IMR-90 (cell line): ENCODE measurements around the gene PI3. TPM values are rescaled to one million over a fixed set of nuclear protein-coding genes. Genes with fewer than 3 reads are reported as not detected.

Experiments
- ATAC-seq: fragments of 200-7000 bp; cut with Tn5 transposase; 2 replicates; pipeline ENCODE4 v1.9.1; 2020; ENCODE audit warnings: low read depth, mild to moderate bottlenecking, moderate library complexity
- BruUV-seq: library from RNA; stranded (reverse); fragments of 400-500 nt; replicated peaks from 2 replicates; lab custom pipeline; 2021; lab: Mats Ljungman, UMichigan
- CTCF ChIA-PET: fragments of 300-600 bp; formaldehyde crosslinking; extraction: SDS; loops from one replicate; lab custom pipeline; 2021; ENCODE audit warnings: antibody characterized with exemption; lab: Yijun Ruan, JAX
- POLR2A ChIA-PET: fragments of 300-600 bp; sonication (Branson Sonifier 250); formaldehyde crosslinking; loops from one replicate; lab custom pipeline; 2022; ENCODE audit warnings: antibody characterized with exemption; ENCODE audit not compliant: unreplicated experiment; lab: Charles Lee
- DNase-seq: peaks from one replicate; pipeline ENCODE4 v3.0.0; 2013
- H2AFZ ChIP-seq: replicated peaks from 2 replicates; pipeline ENCODE3; 2013; ENCODE audit warnings: low read length, mild to moderate bottlenecking; ENCODE audit not compliant: poor library complexity
- H2AK5ac ChIP-seq: 2 replicates; pipeline ENCODE4 v1.6.1; 2013; ENCODE audit warnings: low read depth, low read length, inconsistent platforms
- H2AK9ac ChIP-seq: replicated peaks from 2 replicates; pipeline ENCODE3; 2013; ENCODE audit warnings: mild to moderate bottlenecking, low read depth, low read length, moderate library complexity; ENCODE audit not compliant: poor library complexity
- H2BK120ac ChIP-seq: 2 replicates; pipeline ENCODE4 v1.6.1; 2013; ENCODE audit warnings: low read depth, low read length, inconsistent platforms
- H2BK15ac ChIP-seq: 3 replicates; pipeline ENCODE4 v1.6.1; 2013; ENCODE audit warnings: low read depth, low read length, inconsistent platforms
- H2BK20ac ChIP-seq: 2 replicates; pipeline ENCODE4 v1.6.1; 2013; ENCODE audit warnings: low read depth, mild to moderate bottlenecking, inconsistent platforms, low read length, moderate library complexity
- H2BK5ac ChIP-seq: 2 replicates; pipeline ENCODE4 v1.6.1; 2013; ENCODE audit warnings: mild to moderate bottlenecking, low read depth, low read length, inconsistent platforms; ENCODE audit not compliant: poor library complexity, severe bottlenecking
- H3K14ac ChIP-seq: replicated peaks from 2 replicates; pipeline ENCODE4 v1.6.1; 2013; ENCODE audit warnings: low read depth, low read length, inconsistent platforms
- H3K18ac ChIP-seq: 2 replicates; pipeline ENCODE4 v1.6.1; 2013; ENCODE audit warnings: low read depth, low read length, control low read depth
- H3K23ac ChIP-seq: 2 replicates; pipeline ENCODE4 v1.6.1; 2013; ENCODE audit warnings: low read depth, low read length, inconsistent platforms
- H3K27ac ChIP-seq: 2 replicates; pipeline ENCODE4 v1.5.1; 2013; ENCODE audit warnings: mild to moderate bottlenecking, control low read depth, low read length; ENCODE audit not compliant: insufficient read depth
- H3K27me3 ChIP-seq: 2 replicates; pipeline ENCODE4 v1.6.1; 2013; ENCODE audit warnings: low read length; ENCODE audit not compliant: control insufficient read depth, insufficient read depth
- H3K36me3 ChIP-seq: 2 replicates; pipeline ENCODE4 v1.6.1; 2013; ENCODE audit warnings: low read length, mixed read lengths; ENCODE audit not compliant: control insufficient read depth, insufficient read depth
- H3K4ac ChIP-seq: 2 replicates; pipeline ENCODE4 v1.6.1; 2013; ENCODE audit warnings: low read depth, low read length, inconsistent platforms
- H3K4me1 ChIP-seq: 2 replicates; pipeline ENCODE4 v1.6.1; 2013; ENCODE audit warnings: low read length, mixed read lengths; ENCODE audit not compliant: control insufficient read depth, insufficient read depth
- H3K4me2 ChIP-seq: 2 replicates; pipeline ENCODE4 v1.6.1; 2013; ENCODE audit warnings: low read depth, mild to moderate bottlenecking, control low read depth, low read length, moderate library complexity
- H3K4me3 ChIP-seq: 2 replicates; pipeline ENCODE4 v1.5.1; 2013; ENCODE audit warnings: low read depth, mild to moderate bottlenecking, control low read depth, low read length, moderate library complexity; ENCODE audit not compliant: insufficient read depth
- H3K56ac ChIP-seq: 2 replicates; pipeline ENCODE4 v1.6.1; 2013; ENCODE audit warnings: low read length, inconsistent platforms; ENCODE audit not compliant: insufficient read depth; ENCODE audit errors: extremely low read depth
- H3K79me1 ChIP-seq, 2 experiments: 2 replicates each; pipeline ENCODE4 v1.6.1; 2013; ENCODE audit warnings: low read length in 2 of 2, inconsistent platforms in 1 of 2, low read depth in 1 of 2
- H3K9ac ChIP-seq: 2 replicates; pipeline ENCODE4 v1.6.1; 2013; ENCODE audit warnings: low read depth, low read length, control low read depth
- H3K9me1 ChIP-seq: 2 replicates; pipeline ENCODE4 v1.6.1; 2013; ENCODE audit warnings: low read length, inconsistent platforms; ENCODE audit not compliant: insufficient read depth
- H3K9me3 ChIP-seq: 2 replicates; pipeline ENCODE4 v1.6.1; 2013; ENCODE audit warnings: low read length; ENCODE audit not compliant: control insufficient read depth, insufficient read depth
- H4K20me1 ChIP-seq: 2 replicates; pipeline ENCODE4 v1.6.1; 2013; ENCODE audit warnings: low read length, inconsistent platforms; ENCODE audit not compliant: insufficient read depth
- H4K5ac ChIP-seq: 2 replicates; pipeline ENCODE4 v1.6.1; 2013; ENCODE audit warnings: mild to moderate bottlenecking, low read depth, low read length, control low read depth
- H4K8ac ChIP-seq, 2 experiments: 2 replicates each; pipeline ENCODE4 v1.6.1; 2013; ENCODE audit warnings: low read depth in 2 of 2, low read length in 2 of 2, control low read depth in 1 of 2, inconsistent platforms in 1 of 2
- H4K91ac ChIP-seq: 2 replicates; pipeline ENCODE4 v1.6.1; 2013; ENCODE audit warnings: low read depth, low read length, inconsistent platforms; ENCODE audit not compliant: insufficient read depth
- BHLHE40 ChIP-seq: fragments of 150-350 bp; IDR thresholded peaks from 2 replicates; pipeline ENCODE4 v1.6.1; 2016; ENCODE audit warnings: mild to moderate bottlenecking, low read depth, low read length
- CHD1 ChIP-seq: IDR thresholded peaks from 2 replicates; pipeline ENCODE4 v1.6.1; 2012; ENCODE audit warnings: low read depth, low read length, improper control_type of control experiment
- CTCF ChIP-seq: conservative IDR thresholded peaks from 2 replicates; pipeline ENCODE4 v1.5.1; 2012; ENCODE audit warnings: mild to moderate bottlenecking, low read depth, low read length, improper control_type of control experiment
- ELK1 ChIP-seq: fragments of 150-350 bp; IDR thresholded peaks from 2 replicates; pipeline ENCODE4 v1.6.1; 2016; ENCODE audit warnings: low read depth, mild to moderate bottlenecking, low read length, moderate library complexity, borderline replicate concordance
- FOS ChIP-seq: fragments of 150-350 bp; IDR thresholded peaks from 2 replicates; pipeline ENCODE4 v1.6.1; 2016; ENCODE audit warnings: low read depth, low read length
- MXI1 ChIP-seq: IDR thresholded peaks from 2 replicates; pipeline ENCODE4 v1.6.1; 2012; ENCODE audit warnings: low read depth, mild to moderate bottlenecking, low read length, moderate library complexity, borderline replicate concordance
- RAD21 ChIP-seq: IDR thresholded peaks from 2 replicates; pipeline ENCODE4 v1.6.1; 2012; ENCODE audit warnings: low read length, improper control_type of control experiment
- RCOR1 ChIP-seq: IDR thresholded peaks from 2 replicates; pipeline ENCODE4 v1.6.1; 2012; ENCODE audit warnings: mild to moderate bottlenecking, low read length, improper control_type of control experiment; ENCODE audit not compliant: insufficient replicate concordance
- RFX5 ChIP-seq: IDR thresholded peaks from 2 replicates; pipeline ENCODE4 v1.8.0; 2012; ENCODE audit warnings: low read depth, mild to moderate bottlenecking, low read length, moderate library complexity
- SMC3 ChIP-seq: fragments of 150-350 bp; IDR thresholded peaks from 2 replicates; pipeline ENCODE4 v1.6.1; 2016; ENCODE audit warnings: low read depth, mild to moderate bottlenecking, antibody characterized with exemption, low read length, moderate library complexity
- USF2 ChIP-seq: fragments of 150-350 bp; IDR thresholded peaks from 2 replicates; pipeline ENCODE4 v1.6.1; 2017; ENCODE audit warnings: mild to moderate bottlenecking, antibody characterized with exemption, low read length, low read depth
- WGBS, 2 experiments: methylation state at CpG; one replicate each; pipeline versions ENCODE4 v1.1.5 to v1.1.7; 2013; ENCODE audit warnings: missing lambda C conversion rate in 2 of 2; ENCODE audit not compliant: insufficient read length in 1 of 2; ENCODE audit errors: extremely low coverage in 2 of 2; 5-methylcytosine and 5-hydroxymethylcytosine counted together
- dilution Hi-C: fragments of 300-500 bp; cut with HindIII; formaldehyde crosslinking; loops from one replicate; pipeline ENCODE4 v1.14.3; 2018; ENCODE audit warnings: low sequenced_read_pairs; ENCODE audit not compliant: unreplicated experiment
- in situ Hi-C: fragments of 300-500 bp; cut with MboI; formaldehyde crosslinking; loops from 3 replicates; pipeline ENCODE4 v1.14.3; 2019; ENCODE audit warnings: low sequenced_read_pairs, inconsistent platforms, mixed read lengths
- intact Hi-C: fragments of 100-400 bp; cut with micrococcal nuclease; formaldehyde crosslinking; loops from 2 replicates; pipeline ENCODE4 v1.10.0; 2022
- polyA plus RNA-seq, 3 experiments: library from polyadenylated mRNA; depleted of rRNA; stranded (reverse); fragments of >200 nt; gene quantifications; 2 replicates each; pipeline ENCODE4 v1.2.3, GENCODE V29; 2012; ENCODE audit warnings: low replicate concordance in 1 of 3
- total RNA-seq: library from RNA; depleted of rRNA; stranded (reverse); fragments of >200 nt; gene quantifications from 2 replicates; pipeline ENCODE4 v1.2.3, GENCODE V29; 2012

The PI3 gene
- total and polyA plus RNA-seq, 2 of the 4 experiments (the other 2 are of a cell fraction) = not detected

GRCh38 chr20:45209924-45210323, 35.2 kb downstream of the PI3 start:
- no peak overlapping the region for H3K27ac ChIP-seq
- no peaks in the 10 kb centered on the region for H3K79me1 ChIP-seq
- no peak overlapping the region for H4K8ac ChIP-seq
- in situ Hi-C loops (no loop called here), intact Hi-C loops (no loop called here), dilution Hi-C loops (no loop called here)
- no peak overlapping the region for H4K5ac ChIP-seq
- no peak overlapping the region for H2AK5ac ChIP-seq
- H2AK9ac ChIP-seq = no peak overlapping the region
- H3K4me2 ChIP-seq = no peak overlapping the region
- H3K23ac ChIP-seq = no peak overlapping the region
- H3K9me1 ChIP-seq = no peaks in the 10 kb centered on the region
- ATAC-seq (no peak), DNase-seq (no peak)
- WGBS, 2 experiments = no CpG with 5 or more reads among the region's 1 CpG
- H2AFZ ChIP-seq = no peak overlapping the region
- H3K4ac ChIP-seq = no peak overlapping the region
- no peak overlapping the region for H4K91ac ChIP-seq
- H3K4me1 ChIP-seq = no peaks in the 10 kb centered on the region
- H3K18ac ChIP-seq = no peak overlapping the region
- no peaks in the 10 kb centered on the region for H3K36me3 ChIP-seq
- no peak overlapping the region for H2BK20ac ChIP-seq
- no TSS peak for BruUV-seq
- H4K20me1 ChIP-seq = no peaks in the 10 kb centered on the region
- no peak overlapping the region for H2BK15ac ChIP-seq
- H3K14ac ChIP-seq = no peak overlapping the region
- POLR2A ChIA-PET = no interaction called here
- no peak overlapping the region for H3K9ac ChIP-seq
- CTCF ChIA-PET = interaction anchor here (0.6 kb wide), 1 partner anchor 562 kb away, joined by 3 read pairs; no protein-coding TSS in a partner anchor
- no peaks in the 10 kb centered on the region; the same call in 1 of the 2 replicates for H3K27me3 ChIP-seq
- TF ChIP-seq CHD1 (no peak), RCOR1 (no peak), MXI1 (no peak), USF2 (no peak), RFX5 (no peak), RAD21 (no peak), BHLHE40 (no peak), FOS (no peak), SMC3 (no peak), ELK1 (no peak), CTCF (no peak)
- H3K9me3 ChIP-seq = no peaks in the 10 kb centered on the region
- no peak overlapping the region for H2BK5ac ChIP-seq
- H2BK120ac ChIP-seq = no peak overlapping the region
- no peak overlapping the region for H3K56ac ChIP-seq
- H3K4me3 ChIP-seq = no peak overlapping the region
